ENCODE results near the gene UBXN10. TPM values are rescaled to one million over a fixed set of nuclear protein-coding genes. Genes with fewer than 3 reads are reported as not detected.

UBXN10 gene
- total and polyA plus RNA-seq, 4 donors: 0.50 to 2.3 (median 1.1) TPM

GRCh38 chr1:20227704-20228103 lies 41.8 kb downstream of the UBXN10 start:
- H3K27ac ChIP-seq (ENCODE audit: low read depth in 1 of 2, low read length in 2 of 2): no peak overlapping the region
- no peak for DNase-seq (ENCODE audit: low spot score)
- no peaks in the 10 kb centered on the region for H3K4me1 ChIP-seq (ENCODE audit: control insufficient read depth in 4 of 4, insufficient read depth in 4 of 4, low read length in 3 of 4)
- TF ChIP-seq CTCF (IDR thresholded peaks at IDR 0.05; ENCODE audit: low read depth, low read length, missing input control) (no peak), SP1 (IDR thresholded peaks at IDR 0.05) (no peak), RAD21 (IDR thresholded peaks at IDR 0.05) (no peak), GABPA (IDR thresholded peaks at IDR 0.05 in 1 of 2, conservative IDR thresholded peaks at IDR 0.05 in 1 of 2) (no peak), ZBTB33 (IDR thresholded peaks at IDR 0.05) (no peak), REST (IDR thresholded peaks at IDR 0.05) (no peak), EGR1 (IDR thresholded peaks at IDR 0.05; ENCODE audit: low read depth in 2 of 2) (no peak), ATF3 (IDR thresholded peaks at IDR 0.05) (no peak)
- H3K4me3 ChIP-seq (ENCODE audit: low read depth in 1 of 3, low read length in 3 of 3): no peak overlapping the region
- WGBS: 59% methylated on average over 4 of the region's 4 CpGs
- H3K36me3 ChIP-seq (ENCODE audit: control insufficient read depth in 4 of 4, insufficient read depth in 3 of 4, low read depth in 1 of 4, low read length in 3 of 4): no peaks in the 10 kb centered on the region
- H3K9ac ChIP-seq (ENCODE audit: low read depth in 1 of 2, low read length in 2 of 2): no peak overlapping the region
- H3K27me3 ChIP-seq (ENCODE audit: control insufficient read depth in 4 of 4, insufficient read depth in 4 of 4, low read length in 3 of 4): peaks cover 0 to 3% (median 0%) of the 10 kb centered on the region in 4 donors
- H3K9me3 ChIP-seq (ENCODE audit: control insufficient read depth in 4 of 4, low read length in 3 of 4): no peaks in the 10 kb centered on the region

- Histone ChIP-seq H3K9me3 (ENCODE audit: control insufficient read depth in 4 of 4, low read length in 3 of 4) (no peaks in the 10 kb centered on the region), H3K27ac (ENCODE audit: low read depth in 1 of 2, low read length in 2 of 2) (no peak overlapping the region), H3K36me3 (ENCODE audit: control insufficient read depth in 4 of 4, insufficient read depth in 3 of 4, low read depth in 1 of 4, low read length in 3 of 4) (no peaks in the 10 kb centered on the region), H3K27me3 (ENCODE audit: control insufficient read depth in 4 of 4, insufficient read depth in 4 of 4, low read length in 3 of 4) (peaks cover 0 to 3% (median 0%) of the 10 kb centered on the region in 4 donors), H3K4me1 (ENCODE audit: control insufficient read depth in 4 of 4, insufficient read depth in 4 of 4, low read length in 3 of 4) (no peaks in the 10 kb centered on the region), H3K9ac (ENCODE audit: low read depth in 1 of 2, low read length in 2 of 2) (no peak overlapping the region), H3K4me3 (ENCODE audit: low read depth in 1 of 3, low read length in 3 of 3) (no peak overlapping the region)
- TF ChIP-seq EGR1 (IDR thresholded peaks at IDR 0.05; ENCODE audit: low read depth in 2 of 2) (no peak), FOXA1 (IDR thresholded peaks at IDR 0.05) (no peak), HNF4A (conservative IDR thresholded peaks at IDR 0.05) (no peak), ZBTB33 (IDR thresholded peaks at IDR 0.05) (no peak)
- no peak for DNase-seq (ENCODE audit: low spot score)
- 81% methylated on average over 11 of the region's 11 CpGs for WGBS
These were observed 42.5 kb downstream of the UBXN10 start for GRCh38 chr1:20228314-20228825.

Data from liver (tissue), 9 donors.